ENCODE results near the gene KCNAB1. TPM values are rescaled to one million over a fixed set of nuclear protein-coding genes. Genes with fewer than 3 reads are reported as not detected.

The KCNAB1 gene
- polyA plus RNA-seq, 1 donor (not counting 4 experiments of a cell fraction or from before 2014, with no cell fraction given), result 0.03 TPM

DNA sequence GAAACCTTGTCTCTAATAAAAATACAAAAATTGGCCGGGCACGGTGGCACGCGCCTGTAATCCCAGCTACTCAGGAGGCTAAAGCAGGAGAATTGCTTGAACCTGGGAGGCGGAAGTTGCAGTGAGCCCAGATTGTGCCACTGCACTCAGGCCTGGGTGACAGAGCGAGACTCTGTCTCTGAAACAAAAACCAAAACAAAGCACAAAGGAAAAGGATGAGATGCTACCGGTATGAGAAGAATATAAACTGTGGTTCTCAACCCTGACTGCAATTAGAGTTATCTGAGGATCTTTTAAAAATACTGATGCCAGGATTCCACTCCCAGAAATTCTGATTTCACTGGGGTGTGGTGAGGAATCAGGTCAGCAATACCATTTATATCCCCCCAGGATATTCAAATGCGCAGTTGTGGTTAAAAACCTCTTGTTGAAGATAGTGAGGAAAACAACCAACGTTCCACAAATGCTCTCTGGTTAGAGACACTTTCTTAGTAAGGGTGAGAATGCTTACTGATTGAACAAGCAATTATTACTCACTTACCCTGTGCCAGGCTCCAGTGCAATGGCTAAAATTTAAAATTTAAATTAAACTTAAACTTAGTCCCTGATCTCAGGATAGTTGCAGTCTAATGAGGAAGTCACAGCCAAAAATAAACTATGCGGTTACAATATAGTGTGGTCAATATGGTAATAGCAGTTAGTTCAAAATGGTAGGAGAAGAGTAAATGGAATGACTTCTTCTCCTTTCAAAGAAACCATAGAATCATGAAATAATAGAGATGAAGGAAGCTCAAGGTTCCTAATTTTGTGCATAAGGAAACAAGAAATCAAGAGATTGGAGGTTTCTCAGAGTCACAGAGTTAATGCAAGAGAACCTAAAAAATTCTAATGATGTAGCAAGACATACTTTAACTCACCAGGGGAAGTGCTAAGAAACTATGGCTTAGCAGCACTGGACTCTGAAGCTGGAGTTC is 325.0 kb downstream of the KCNAB1 start:
- TF ChIP-seq, protein P1, sequence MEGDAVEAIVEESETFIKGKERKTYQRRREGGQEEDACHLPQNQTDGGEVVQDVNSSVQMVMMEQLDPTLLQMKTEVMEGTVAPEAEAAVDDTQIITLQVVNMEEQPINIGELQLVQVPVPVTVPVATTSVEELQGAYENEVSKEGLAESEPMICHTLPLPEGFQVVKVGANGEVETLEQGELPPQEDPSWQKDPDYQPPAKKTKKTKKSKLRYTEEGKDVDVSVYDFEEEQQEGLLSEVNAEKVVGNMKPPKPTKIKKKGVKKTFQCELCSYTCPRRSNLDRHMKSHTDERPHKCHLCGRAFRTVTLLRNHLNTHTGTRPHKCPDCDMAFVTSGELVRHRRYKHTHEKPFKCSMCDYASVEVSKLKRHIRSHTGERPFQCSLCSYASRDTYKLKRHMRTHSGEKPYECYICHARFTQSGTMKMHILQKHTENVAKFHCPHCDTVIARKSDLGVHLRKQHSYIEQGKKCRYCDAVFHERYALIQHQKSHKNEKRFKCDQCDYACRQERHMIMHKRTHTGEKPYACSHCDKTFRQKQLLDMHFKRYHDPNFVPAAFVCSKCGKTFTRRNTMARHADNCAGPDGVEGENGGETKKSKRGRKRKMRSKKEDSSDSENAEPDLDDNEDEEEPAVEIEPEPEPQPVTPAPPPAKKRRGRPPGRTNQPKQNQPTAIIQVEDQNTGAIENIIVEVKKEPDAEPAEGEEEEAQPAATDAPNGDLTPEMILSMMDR (optimal IDR thresholded peaks at IDR 0.05 in 1 of 3, IDR thresholded peaks at IDR 0.05 in 1 of 3, conservative IDR thresholded peaks at IDR 0.05 in 1 of 3; ENCODE audit: extremely low read depth in 1 of 3, insufficient read depth in 2 of 3, low read length in 3 of 3), result no peak
- no peak for TF ChIP-seq EZH2 (IDR thresholded peaks at IDR 0.05; ENCODE audit: low read length)
- no peak for FAIRE-seq
- no peaks in the 10 kb centered on the region for H3K36me3 ChIP-seq (ENCODE audit: control insufficient read depth in 2 of 2, extremely low read depth in 1 of 2, insufficient read depth in 2 of 2, low read length in 2 of 2)
- H3K9ac ChIP-seq (ENCODE audit: control insufficient read depth, extremely low read depth, insufficient read depth, low read length), result no peak overlapping the region
- H4K20me1 ChIP-seq (ENCODE audit: control insufficient read depth, extremely low read depth, insufficient read depth, low read length), result no peaks in the 10 kb centered on the region
- no peaks in the 10 kb centered on the region for H3K27me3 ChIP-seq (ENCODE audit: control insufficient read depth, extremely low read depth, insufficient read depth, low read length)
- no peak overlapping the region for H3K4me2 ChIP-seq (ENCODE audit: control insufficient read depth, extremely low read depth, insufficient read depth, low read depth, low read length)
- no peak overlapping the region for H2AFZ ChIP-seq (ENCODE audit: control insufficient read depth, low read length)
- dilution Hi-C loops (cut with MboI; ENCODE audit: extremely low pct_ligation_motif_present, low sequenced_read_pairs), result no loop called here
- H3K79me2 ChIP-seq (ENCODE audit: control insufficient read depth, insufficient read depth, low read length), result no peaks in the 10 kb centered on the region
- no peaks in the 10 kb centered on the region for H3K9me1 ChIP-seq (ENCODE audit: control insufficient read depth, extremely low read depth, insufficient read depth, low read length)
- no peak for DNase-seq (ENCODE audit: low read depth, low spot score)
- H3K27ac ChIP-seq (ENCODE audit: control insufficient read depth, insufficient read depth, low read length), result no peak overlapping the region
- H3K9me3 ChIP-seq (ENCODE audit: control insufficient read depth, low read depth, low read length), result no peaks in the 10 kb centered on the region
- H3K4me1 ChIP-seq (ENCODE audit: control insufficient read depth, extremely low read depth, insufficient read depth, low read length), result peaks cover 7% of the 10 kb centered on the region
- no peak overlapping the region for H3K4me3 ChIP-seq (ENCODE audit: control insufficient read depth in 2 of 3, extremely low read depth in 1 of 3, insufficient read depth in 2 of 3, low read depth in 1 of 3, low read length in 3 of 3)

DNA sequence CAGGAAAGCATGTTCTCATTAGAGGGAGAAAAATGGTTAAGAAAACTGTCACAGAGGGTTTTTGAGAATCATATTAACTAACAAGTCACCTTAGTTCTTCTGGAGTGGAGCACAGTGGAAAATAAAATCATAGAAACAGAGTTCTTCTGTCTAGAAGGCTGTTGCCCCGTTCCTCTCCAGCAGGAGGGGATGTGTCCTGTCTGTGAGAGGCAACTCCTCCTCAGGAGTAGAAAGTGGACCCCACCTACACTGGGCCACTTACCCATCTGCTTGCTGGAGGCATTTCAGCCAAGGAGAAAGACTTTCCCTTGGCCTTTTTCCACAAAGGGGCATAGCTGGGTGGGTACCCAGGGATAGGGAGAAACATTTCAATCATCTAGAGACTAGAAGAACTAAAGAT is 327.9 kb downstream of the KCNAB1 start:
- Histone ChIP-seq H3K27ac (ENCODE audit: control insufficient read depth, insufficient read depth, low read length) (no peak overlapping the region), H3K9ac (ENCODE audit: control insufficient read depth, extremely low read depth, insufficient read depth, low read length) (no peak overlapping the region), H3K4me1 (ENCODE audit: control insufficient read depth, extremely low read depth, insufficient read depth, low read length) (peaks cover 7% of the 10 kb centered on the region), H3K9me3 (ENCODE audit: control insufficient read depth, low read depth, low read length) (no peaks in the 10 kb centered on the region), H3K4me2 (ENCODE audit: control insufficient read depth, extremely low read depth, insufficient read depth, low read depth, low read length) (no peak overlapping the region), H3K4me3 (ENCODE audit: control insufficient read depth in 2 of 3, extremely low read depth in 1 of 3, insufficient read depth in 2 of 3, low read depth in 1 of 3, low read length in 3 of 3) (no peak overlapping the region), H3K36me3 (ENCODE audit: control insufficient read depth in 2 of 2, extremely low read depth in 1 of 2, insufficient read depth in 2 of 2, low read length in 2 of 2) (no peaks in the 10 kb centered on the region), H3K79me2 (ENCODE audit: control insufficient read depth, insufficient read depth, low read length) (no peaks in the 10 kb centered on the region), H3K9me1 (ENCODE audit: control insufficient read depth, extremely low read depth, insufficient read depth, low read length) (no peaks in the 10 kb centered on the region), H4K20me1 (ENCODE audit: control insufficient read depth, extremely low read depth, insufficient read depth, low read length) (no peaks in the 10 kb centered on the region), H3K27me3 (ENCODE audit: control insufficient read depth, extremely low read depth, insufficient read depth, low read length) (no peaks in the 10 kb centered on the region), H2AFZ (ENCODE audit: control insufficient read depth, low read length) (no peak overlapping the region)
- FAIRE-seq, result no peak
- no peak for TF ChIP-seq EZH2 (IDR thresholded peaks at IDR 0.05; ENCODE audit: low read length)
- TF ChIP-seq, protein P1 (optimal IDR thresholded peaks at IDR 0.05 in 1 of 3, IDR thresholded peaks at IDR 0.05 in 1 of 3, conservative IDR thresholded peaks at IDR 0.05 in 1 of 3; ENCODE audit: extremely low read depth in 1 of 3, insufficient read depth in 2 of 3, low read length in 3 of 3), result peak; percentile 37 to 60 (median 57)
- no peak for DNase-seq (ENCODE audit: low read depth, low spot score)
- dilution Hi-C loops (cut with MboI; ENCODE audit: extremely low pct_ligation_motif_present, low sequenced_read_pairs), result no loop called here

Data from keratinocyte (primary cell).